Measurements from ENCODE around the gene RRP1B.
A peak's percentile ranks its signal among the peaks of the same experiment; 100 is the strongest.
"Not testable (repeated sequence)": the region's sequence is repeated elsewhere in the genome, so short reads cannot be mapped to it uniquely, and the experiment has no call there.

RRP1B gene

GRCh38 chr21:43699933-43700599, 40.7 kb downstream of the RRP1B start:
- DNase-seq (ENCODE audit: low read depth in 2 of 2), result no peak

DNA sequence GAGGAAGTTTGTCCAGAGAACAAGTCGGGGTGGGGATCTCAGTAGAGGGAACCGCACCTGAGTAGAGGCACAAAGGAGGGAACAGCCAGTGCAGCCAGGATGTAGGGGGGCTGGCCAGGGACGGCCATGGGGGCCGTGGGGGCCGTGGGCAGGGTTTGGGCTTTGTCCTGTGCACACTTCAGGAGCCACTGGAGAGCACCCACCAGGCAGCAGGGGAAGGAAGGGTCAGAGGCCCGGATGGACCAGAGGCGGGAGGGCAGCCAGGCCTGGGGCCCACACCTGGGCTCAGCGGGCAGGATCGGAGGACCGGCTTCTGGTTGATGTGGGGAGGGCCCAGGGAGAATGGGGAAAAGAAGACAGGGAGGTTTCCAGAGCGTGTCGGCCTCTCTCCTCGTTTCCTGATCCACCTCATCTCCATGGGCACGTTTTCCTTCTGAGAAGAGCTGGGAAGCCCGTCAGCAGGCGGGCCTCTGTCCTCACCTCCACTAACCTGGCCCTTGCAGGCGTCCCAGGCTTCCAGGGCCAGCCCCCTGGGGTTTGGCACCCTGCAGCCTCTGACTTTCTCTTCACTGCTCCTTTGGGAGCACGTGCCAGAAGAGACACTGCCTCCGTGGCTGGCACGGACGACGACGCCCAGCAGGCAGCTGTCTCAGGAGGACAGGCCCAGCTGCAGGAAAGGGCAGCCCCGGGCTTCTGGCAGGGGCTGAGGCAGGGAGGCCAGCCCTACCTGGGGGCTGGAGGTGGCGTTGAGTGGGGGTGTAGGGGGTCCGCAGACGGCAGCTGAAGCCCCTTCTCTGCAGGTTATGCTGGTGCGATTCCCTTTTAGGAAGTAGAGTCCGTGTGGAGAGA, 42.8 kb downstream of the RRP1B start:
- no peak for DNase-seq (ENCODE audit: low read depth in 2 of 2)

GRCh38 chr21:43702785-43703034, 43.4 kb downstream of the RRP1B start:
- DNase-seq (ENCODE audit: low read depth in 2 of 2), result no peak

DNA sequence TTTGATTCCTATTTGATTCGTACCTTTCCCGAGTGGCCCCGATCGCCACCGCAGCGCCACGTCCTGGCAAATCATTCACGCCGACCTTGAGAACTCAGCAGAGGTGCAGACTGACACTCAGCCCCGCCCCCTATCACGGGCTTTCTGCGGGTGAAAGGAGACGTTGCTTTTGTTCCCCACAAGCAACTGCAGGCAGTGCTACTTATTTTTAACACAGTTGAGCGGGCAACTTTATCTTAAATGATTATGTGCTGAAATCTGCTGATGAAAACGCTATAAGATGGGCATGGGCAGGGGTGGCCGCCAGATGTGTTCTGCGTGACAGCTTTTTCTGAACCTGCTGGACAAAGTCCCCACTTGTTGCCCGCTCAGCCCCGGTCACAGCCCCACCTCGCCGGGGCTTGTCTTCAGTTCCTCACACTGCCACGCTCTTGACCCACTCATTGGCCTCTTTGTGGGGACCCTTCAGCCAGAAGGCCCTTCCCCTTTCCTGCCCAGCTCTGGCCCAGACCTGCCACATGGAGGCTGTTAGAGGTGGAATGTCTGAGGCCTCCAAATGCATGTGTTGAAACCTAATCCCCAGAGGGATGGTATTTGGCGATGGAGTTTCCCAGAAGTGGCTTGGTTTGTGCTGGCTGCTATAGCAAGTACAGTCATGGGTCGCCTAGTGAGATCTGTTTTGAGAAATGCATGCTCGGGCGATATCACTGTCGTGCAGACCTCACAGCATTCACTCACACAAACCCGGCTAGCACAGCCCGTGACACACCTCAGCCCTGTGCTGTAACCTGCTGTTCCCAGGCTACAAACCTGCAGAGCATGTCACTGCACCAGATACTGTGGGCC, 43.9 kb downstream of the RRP1B start:
- DNase-seq (ENCODE audit: low read depth in 2 of 2), result no peak

DNA sequence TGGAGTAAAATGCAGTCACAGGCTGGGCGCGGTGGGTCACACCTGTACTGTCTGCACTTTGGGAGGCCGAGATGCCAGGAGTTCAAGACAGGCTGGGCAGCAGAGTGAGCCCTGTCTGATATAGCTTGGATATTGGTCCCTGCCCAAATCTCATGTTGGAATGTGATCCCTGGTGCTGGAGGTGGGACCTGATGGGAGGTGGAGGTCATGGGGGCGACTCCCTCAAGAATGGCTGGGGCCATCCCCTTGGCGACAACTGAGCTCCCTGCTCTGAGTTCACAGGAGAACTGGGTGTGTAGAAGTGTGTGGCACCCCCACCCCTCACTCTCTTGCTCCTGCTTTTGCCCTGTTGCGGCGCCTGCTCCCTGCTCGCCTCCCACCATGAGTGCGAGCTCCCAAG, 48.1 kb downstream of the RRP1B start:
- DNase-seq (ENCODE audit: low read depth in 2 of 2), result no peak

- no peak for DNase-seq (ENCODE audit: low read depth in 2 of 2)
These were observed 49.5 kb downstream of the RRP1B start for GRCh38 chr21:43708745-43709381.

DNA sequence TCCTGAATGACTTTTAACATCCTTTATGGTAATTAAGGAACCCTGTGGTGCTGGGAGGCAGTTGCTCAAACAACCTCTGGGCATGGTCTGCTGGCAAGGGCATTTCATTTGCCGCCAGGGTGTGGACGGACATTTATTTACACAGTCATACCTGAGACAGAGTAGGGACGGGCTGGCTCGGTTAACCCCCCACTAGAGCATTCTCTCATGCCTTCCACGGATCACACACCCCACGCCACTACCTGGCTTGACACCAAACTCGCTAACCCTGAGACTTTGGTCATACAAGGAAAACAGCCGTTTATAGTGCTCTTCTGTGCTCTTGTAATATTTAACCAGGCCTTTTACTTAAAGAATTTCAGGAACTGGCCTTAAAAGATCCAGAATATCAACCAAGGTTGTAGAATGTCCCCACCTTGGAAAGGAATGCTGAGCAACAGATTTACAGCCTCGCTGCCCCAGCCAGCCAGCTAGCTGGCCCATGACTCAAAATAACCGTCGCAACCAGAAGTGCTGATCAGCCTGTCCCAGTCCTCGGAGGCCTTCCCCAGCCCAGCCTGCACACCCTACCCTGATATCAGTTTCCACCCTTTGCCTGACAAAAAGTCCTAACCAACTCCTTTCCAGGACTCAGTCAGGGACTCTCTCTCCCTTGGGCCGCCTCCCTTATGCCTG, 53.0 kb downstream of the RRP1B start:
- DNase-seq (ENCODE audit: low read depth in 2 of 2), result no peak

DNA sequence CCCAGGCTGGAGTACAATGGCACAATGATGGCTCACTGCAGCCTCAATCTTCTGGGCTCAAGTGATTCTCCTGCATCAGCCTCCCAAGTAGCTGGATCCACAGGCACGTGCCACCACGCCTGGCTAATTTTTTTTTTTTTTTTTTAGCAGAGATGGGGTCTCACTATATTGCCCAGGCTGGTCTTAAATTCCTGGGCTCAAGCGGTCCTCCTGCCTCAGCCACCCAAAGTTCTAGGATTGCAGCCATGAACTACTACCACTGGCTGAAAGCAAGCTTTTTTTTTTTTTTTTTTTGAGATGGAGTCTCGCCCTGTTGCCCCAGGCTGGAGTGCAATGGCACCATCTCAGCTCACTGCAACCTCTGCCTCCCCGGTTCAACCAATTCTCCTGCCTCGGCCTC, 53.8 kb downstream of the RRP1B start:
- not testable (repeated sequence) for DNase-seq (ENCODE audit: low read depth in 2 of 2)

DNA sequence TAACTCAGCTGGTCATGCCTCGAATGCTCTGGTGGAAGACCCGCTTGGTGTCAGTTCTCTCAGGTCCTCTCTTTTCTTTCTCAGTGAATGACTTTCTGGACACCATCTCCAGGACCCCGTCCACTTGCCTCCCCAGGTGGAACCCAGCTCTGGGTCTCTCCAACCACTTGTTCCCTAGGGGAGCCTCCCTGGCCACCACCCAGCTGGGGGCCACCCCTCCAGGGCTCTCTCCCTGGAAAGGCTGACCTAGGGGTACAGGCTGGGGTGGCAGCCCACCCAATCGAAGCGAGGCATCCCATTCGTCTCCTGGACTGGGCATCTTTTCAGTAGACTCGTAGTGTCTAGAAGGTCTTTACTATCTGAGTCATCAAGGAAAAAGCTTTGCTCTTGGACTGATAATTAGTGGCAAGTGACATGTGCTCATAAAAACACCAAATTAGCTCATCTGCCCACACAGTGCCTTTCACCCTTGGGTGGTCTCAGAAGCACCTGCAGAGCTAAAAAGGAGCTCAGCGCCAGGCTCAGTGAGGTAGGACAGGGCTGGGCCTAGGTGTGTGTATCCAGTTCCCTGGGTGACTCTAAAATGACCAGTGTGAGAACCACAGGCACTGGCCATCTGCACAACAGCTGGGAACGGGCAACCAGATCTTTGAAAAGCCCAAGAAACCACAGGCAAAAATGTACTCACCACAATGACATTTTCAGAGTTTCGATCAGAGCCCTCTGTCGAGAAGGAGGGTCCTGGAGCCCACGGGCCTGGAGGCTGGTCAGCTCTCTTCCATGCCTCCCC, 57.2 kb downstream of the RRP1B start:
- DNase-seq (ENCODE audit: low read depth in 2 of 2), result no peak

DNA sequence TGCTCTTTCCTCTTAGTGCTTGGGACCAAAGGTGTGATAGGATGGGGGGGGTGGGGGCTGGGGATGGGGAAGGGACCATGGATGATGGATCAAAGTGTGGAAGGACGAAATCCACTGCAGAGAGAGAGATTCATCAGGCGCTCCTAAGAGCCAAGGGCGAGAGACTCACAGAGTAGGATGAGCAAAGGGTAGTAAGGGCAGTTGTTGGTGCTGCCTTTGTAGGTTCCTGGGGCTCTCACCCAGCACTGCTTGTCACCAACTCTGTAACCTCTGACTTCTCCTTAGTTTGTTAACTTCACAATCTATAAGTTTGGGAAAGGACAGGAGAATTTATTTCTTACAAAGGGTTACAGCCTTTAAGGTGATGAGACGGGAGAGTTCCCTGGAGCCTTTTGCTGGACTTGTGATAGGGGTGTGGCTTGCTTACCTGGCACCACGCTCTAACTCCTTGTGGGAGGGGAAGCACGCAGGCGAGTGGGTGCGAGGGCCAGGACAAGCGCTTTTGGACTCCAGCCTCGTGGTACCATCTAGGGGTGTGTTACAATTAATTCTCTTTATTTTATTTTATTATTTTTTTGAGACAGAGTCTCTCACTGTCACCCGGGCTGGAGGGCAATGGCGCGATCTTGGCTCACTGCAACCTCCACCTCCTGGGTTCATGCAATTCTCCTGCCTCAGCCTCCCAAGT, 58.0 kb downstream of the RRP1B start:
- DNase-seq (ENCODE audit: low read depth in 2 of 2), result no peak

GRCh38 chr21:43717967-43718871, 58.9 kb downstream of the RRP1B start:
- DNase-seq (ENCODE audit: low read depth in 2 of 2), result no peak

DNA sequence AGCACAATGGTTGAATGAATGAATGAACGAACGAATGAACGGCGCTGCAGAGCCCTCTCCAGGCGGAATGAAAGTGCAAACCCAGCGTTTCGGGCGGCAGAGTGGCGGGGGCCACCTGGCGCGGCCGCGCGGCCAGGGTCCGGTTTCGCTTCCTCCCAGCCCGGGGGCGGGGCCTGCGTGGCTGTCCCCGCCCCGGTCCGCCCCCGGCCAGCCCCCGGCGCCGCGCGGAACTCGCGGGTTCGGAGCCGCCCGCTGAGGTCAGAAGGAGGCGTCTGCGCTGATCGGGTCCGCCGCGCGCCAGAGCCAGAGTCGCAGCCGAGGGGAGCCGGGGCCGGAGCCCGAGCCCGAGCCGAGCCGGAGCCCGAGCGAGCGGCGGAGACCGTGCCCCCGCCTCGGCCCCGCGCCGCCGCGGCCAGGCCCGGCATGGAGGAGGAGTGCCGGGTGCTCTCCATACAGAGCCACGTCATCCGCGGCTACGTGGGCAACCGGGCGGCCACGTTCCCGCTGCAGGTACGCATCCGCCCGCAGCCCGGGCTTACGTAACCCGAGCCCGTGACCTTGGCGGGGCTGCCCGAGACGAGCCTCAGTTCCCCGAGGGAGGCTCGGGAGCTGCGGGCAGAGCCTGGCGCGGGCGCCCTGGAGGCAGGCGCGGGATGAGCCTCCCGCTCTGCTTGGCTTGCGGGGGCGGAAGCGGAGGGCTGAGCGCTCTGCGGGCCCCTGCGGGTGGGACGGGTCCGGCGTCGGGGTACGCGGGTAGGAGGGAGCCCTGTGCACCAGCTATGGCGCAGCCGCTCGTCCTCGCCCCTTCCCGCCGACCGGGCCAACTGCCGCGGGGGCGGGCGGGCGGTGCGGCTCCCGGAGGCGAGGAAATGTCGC, 59.8 kb downstream of the RRP1B start, which contains the start of gene PDXK:
PDXK (plus strand) TSS at position 258 of the 876 bp plus-strand sequence; CDS start at position 424, 166 bp downstream.
- DNase-seq (ENCODE audit: low read depth in 2 of 2), result peak; percentile 45 to 66

DNA sequence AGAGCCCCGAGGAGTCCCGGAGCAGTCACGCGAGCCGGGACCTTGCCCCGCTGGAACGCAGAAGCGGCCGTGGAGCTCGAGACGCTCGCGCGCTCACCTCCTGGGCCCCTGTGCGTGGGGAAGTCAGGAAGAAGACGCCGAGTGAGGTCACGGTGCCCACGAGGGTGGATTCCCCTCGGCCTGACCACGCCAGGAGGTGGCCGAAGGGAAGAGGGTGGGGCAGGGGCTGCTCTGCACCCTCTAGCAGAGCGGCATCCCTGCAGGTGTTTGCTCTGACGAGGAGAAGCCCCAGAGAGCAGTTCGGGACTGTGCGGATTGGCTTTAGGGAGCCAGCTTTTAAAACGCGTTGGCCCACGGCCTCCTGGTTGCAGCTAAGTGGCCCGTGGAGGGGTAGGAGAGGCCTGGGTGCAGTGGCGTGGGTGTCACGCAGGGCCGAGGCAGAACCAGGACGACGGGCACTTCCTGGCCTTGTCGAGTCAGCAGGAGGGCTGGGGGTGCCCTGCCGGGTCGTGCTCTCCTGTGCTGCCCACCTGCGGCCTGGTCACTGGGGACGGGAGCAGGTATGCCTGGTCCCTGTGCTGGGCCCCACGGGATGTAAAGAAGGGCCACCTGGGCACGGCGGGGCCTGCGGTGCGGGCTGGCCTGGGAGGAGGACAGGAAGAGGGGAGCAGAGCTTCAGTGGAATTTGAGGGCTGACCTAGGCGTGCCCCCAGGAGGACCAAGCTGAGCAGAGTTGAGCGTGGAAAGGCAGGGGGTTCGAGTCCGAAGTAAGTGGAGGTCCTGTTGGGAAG, 60.6 kb downstream of the RRP1B start:
- DNase-seq (ENCODE audit: low read depth in 2 of 2), result no peak

DNA sequence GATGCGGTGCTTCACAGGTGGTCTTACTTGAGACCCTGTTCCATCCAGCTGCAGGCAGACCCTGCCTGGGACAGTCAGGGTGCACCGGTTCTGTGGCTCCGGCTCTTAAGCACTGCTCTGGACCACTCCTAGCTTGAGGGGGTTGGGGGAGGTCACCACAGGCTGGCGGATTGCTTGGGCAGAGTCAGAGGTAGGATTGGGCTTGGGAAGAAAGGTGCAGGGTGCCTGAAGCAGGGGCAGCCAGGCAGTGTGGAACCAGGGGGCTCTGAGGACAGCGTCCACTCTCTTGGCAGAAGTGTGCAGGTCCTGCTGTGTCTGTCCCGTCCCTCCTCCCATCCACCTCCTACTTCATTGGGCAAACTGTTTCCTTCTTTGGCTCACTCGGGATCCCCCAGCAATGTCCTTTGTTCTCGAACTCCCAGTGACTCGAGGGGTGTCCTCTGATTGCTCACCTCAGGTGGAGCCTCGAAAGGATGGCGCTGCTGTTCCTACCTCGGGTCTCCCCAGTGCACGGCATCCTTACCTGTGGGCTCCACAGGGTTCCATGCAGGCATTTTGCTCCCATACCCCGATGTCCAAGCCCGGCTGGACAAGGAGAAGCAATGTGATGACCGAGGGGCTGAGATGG, 61.3 kb downstream of the RRP1B start:
- DNase-seq (ENCODE audit: low read depth in 2 of 2), result no peak

- DNase-seq (ENCODE audit: low read depth in 2 of 2), result no peak
These were observed 61.8 kb downstream of the RRP1B start for GRCh38 chr21:43721206-43721605.

DNA sequence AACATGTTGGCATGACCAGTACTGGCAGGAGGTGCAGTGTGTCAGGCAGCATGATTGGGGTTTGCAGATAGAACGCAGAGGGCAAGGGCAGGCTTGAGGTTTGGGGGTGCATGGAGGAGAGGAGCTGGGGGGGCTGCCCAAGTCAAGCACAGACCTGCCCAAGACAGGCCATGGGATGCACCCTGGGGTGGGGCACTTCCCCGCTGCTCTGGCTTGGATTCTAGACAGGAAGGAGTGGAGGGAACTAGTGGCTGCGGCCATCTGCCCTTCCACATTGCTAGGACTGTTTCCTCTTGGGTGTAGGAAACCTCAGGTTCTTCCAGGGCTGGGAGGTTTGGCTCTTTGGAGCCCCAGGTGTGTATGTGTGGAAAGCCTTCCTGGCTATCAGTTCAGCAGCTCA, 62.6 kb downstream of the RRP1B start:
- DNase-seq (ENCODE audit: low read depth in 2 of 2), result no peak

GRCh38 chr21:43723648-43724047, 64.3 kb downstream of the RRP1B start:
- DNase-seq (ENCODE audit: low read depth in 2 of 2), result no peak
